GM19463 (cell line): ENCODE results near the gene IQCF2.
"Not testable (repeated sequence)": the region's sequence is repeated elsewhere in the genome, so short reads cannot be mapped to it uniquely, and the experiment has no call there.

Experiments
- ATAC-seq: cut with Tn5 transposase; IDR thresholded peaks from one replicate; pipeline ENCODE4 v1.9.1; 2021; ENCODE audit warnings: mild to moderate bottlenecking, moderate library complexity; ENCODE audit not compliant: unreplicated experiment

IQCF2 gene

GRCh38 chr3:51876186-51876585 lies 14.8 kb downstream of the IQCF2 start:
- no peak for ATAC-seq

- no peak for ATAC-seq
Observed at GRCh38 chr3:51879937-51880336, 18.5 kb downstream of the IQCF2 start.

GRCh38 chr3:51886447-51886846 lies 25.0 kb downstream of the IQCF2 start:
- ATAC-seq = no peak

- ATAC-seq = no peak
Observed at GRCh38 chr3:51887620-51888019, 26.2 kb downstream of the IQCF2 start.

GRCh38 chr3:51888463-51889105 lies 27.2 kb downstream of the IQCF2 start:
- ATAC-seq = no peak

GRCh38 chr3:51891242-51892039 lies 30.0 kb downstream of the IQCF2 start:
- no peak for ATAC-seq

GRCh38 chr3:51894391-51894790 lies 33.0 kb downstream of the IQCF2 start:
- no peak for ATAC-seq

GRCh38 chr3:51894939-51895338 lies 33.5 kb downstream of the IQCF2 start:
- ATAC-seq = no peak

GRCh38 chr3:51896607-51897305 lies 35.3 kb downstream of the IQCF2 start:
- no peak for ATAC-seq

- no peak for ATAC-seq
Observed at GRCh38 chr3:51897391-51897790, 36.0 kb downstream of the IQCF2 start.

GRCh38 chr3:51900043-51900442 lies 38.6 kb downstream of the IQCF2 start:
- not testable (repeated sequence) for ATAC-seq

- not testable (repeated sequence) for ATAC-seq
Observed at GRCh38 chr3:51902361-51902760, 40.9 kb downstream of the IQCF2 start.

- no peak for ATAC-seq
Observed at GRCh38 chr3:51904034-51904823, 42.8 kb downstream of the IQCF2 start.

- ATAC-seq = no peak
Observed at GRCh38 chr3:51908026-51908425, 46.6 kb downstream of the IQCF2 start.
